Panc1 (cell line): Measurements from ENCODE around the gene PTK7. TPM values are rescaled to one million over a fixed set of nuclear protein-coding genes. Genes with fewer than 3 reads are reported as not detected.

Source experiments
- ATAC-seq: fragments of 200-7000 bp; cut with Tn5 transposase; 2 replicates; pipeline ENCODE4 v1.9.1; 2020; ENCODE audit warnings: mild to moderate bottlenecking, moderate library complexity
- BruUV-seq: library from RNA; stranded (reverse); fragments of 400-500 nt; replicated peaks from 2 replicates; lab custom pipeline; 2021; lab: Mats Ljungman, UMichigan
- CTCF ChIA-PET: fragments of 300-600 bp; sonication (Branson Sonifier 250); formaldehyde crosslinking; loops from one replicate; lab custom pipeline; 2022; ENCODE audit warnings: antibody characterized with exemption; lab: Charles Lee
- POLR2A ChIA-PET: fragments of 300-600 bp; sonication (Branson Sonifier 250); formaldehyde crosslinking; loops from one replicate; lab custom pipeline; 2022; ENCODE audit warnings: antibody characterized with exemption; lab: Charles Lee
- DNase-seq: peaks from one replicate; pipeline ENCODE4 v3.0.0-alpha.2; 2010; ENCODE audit warnings: low read depth, low spot score
- H3K27ac ChIP-seq: 2 replicates; pipeline ENCODE4 v1.5.1; 2011; ENCODE audit warnings: mild to moderate bottlenecking, low read length, inconsistent platforms
- H3K27me3 ChIP-seq: fragments of 200-500 bp; sonication (Bioruptor generic); 2 replicates; pipeline ENCODE4 v1.6.0; 2014; ENCODE audit warnings: low read length, inconsistent platforms; ENCODE audit not compliant: control insufficient read depth, insufficient read depth
- H3K36me3 ChIP-seq: fragments of 200-500 bp; sonication (Bioruptor generic); 2 replicates; pipeline ENCODE4 v1.5.1; 2014; ENCODE audit warnings: inconsistent platforms, mild to moderate bottlenecking, low read length, moderate library complexity; ENCODE audit not compliant: control insufficient read depth, insufficient read depth
- H3K4me1 ChIP-seq: 2 replicates; pipeline ENCODE4 v1.5.1; 2011; ENCODE audit warnings: inconsistent platforms, mild to moderate bottlenecking, low read length, moderate library complexity; ENCODE audit not compliant: control insufficient read depth, insufficient read depth
- H3K4me3 ChIP-seq, 2 experiments: 2 replicates each; pipeline ENCODE4 v1.5.1; 2011 to 2012; ENCODE audit warnings: low read depth in 2 of 2, low read length in 2 of 2, mild to moderate bottlenecking in 2 of 2, inconsistent platforms in 1 of 2, moderate library complexity in 1 of 2
- H3K9me3 ChIP-seq: fragments of 200-500 bp; sonication (Bioruptor generic); 2 replicates; pipeline ENCODE4 v1.5.1; 2014; ENCODE audit warnings: low read depth, mild to moderate bottlenecking, inconsistent platforms, low read length, moderate library complexity; ENCODE audit not compliant: control insufficient read depth, insufficient read depth
- POLR2AphosphoS5 ChIP-seq: IDR thresholded peaks from 2 replicates; pipeline ENCODE4 v1.6.1; 2012; ENCODE audit warnings: mild to moderate bottlenecking, low read depth, low read length, moderate library complexity
- SIN3A ChIP-seq: IDR thresholded peaks from 2 replicates; pipeline ENCODE4 v1.6.1; 2012; ENCODE audit warnings: low read depth, mild to moderate bottlenecking, low read length, moderate library complexity, borderline replicate concordance; ENCODE audit not compliant: insufficient read depth
- TCF7L2 ChIP-seq: IDR thresholded peaks from 2 replicates; pipeline ENCODE4 v1.6.1; 2011; ENCODE audit warnings: mild to moderate bottlenecking, low read depth, low read length, inconsistent platforms
- in situ Hi-C: cut with HindIII; loops from 2 replicates; pipeline ENCODE4 v1.10.0; 2016; ENCODE audit warnings: low sequenced_read_pairs, low pct_unique_long_range_greater_than_20kb
- intact Hi-C: fragments of 100-400 bp; cut with micrococcal nuclease; formaldehyde crosslinking; loops from one replicate; pipeline ENCODE4 v1.10.0; 2022; ENCODE audit not compliant: unreplicated experiment
- total RNA-seq: library from RNA; stranded (reverse); gene quantifications from one replicate; pipeline ENCODE4 v1.2.1, GENCODE V29; 2021; ENCODE audit not compliant: unreplicated experiment
- TF ChIP-seq, protein P1 (sequence below): fragments of 450-650 bp; IDR thresholded peaks from 2 replicates; pipeline ENCODE4 v1.5.1; 2017; ENCODE audit warnings: mild to moderate bottlenecking
- TF ChIP-seq, protein P2 (sequence below), 2 experiments: IDR thresholded peaks; 2 replicates each; pipeline ENCODE4 v1.6.1; 2011 to 2012; ENCODE audit warnings: low read depth in 2 of 2, control low read depth in 1 of 2, low read length in 1 of 2, mild to moderate bottlenecking in 1 of 2, moderate library complexity in 1 of 2; ENCODE audit not compliant: insufficient read depth in 1 of 2

PTK7 gene
- total RNA-seq, 1 experiment from 2014 or later, result 240 TPM

DNA sequence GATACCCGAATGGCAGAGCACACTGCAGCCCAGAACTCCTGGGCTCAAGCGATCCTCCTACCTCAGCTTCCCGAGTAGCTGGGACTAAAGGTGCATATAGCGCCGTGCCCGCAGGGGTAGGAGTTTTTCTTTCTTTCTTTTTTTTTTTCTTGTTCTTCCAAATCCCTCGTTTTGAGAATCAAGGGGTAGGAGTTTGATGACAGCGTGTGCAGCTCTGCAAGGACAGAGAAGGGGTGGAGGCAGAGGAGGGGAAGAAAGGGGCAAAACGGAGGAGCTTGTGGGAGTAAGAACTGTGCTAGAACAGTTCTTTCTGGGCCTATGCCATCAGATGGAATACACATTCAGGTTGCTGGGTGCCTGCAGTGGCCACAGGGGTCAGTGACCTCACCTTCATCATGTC is 39.4 kb upstream of the PTK7 start:
- Histone ChIP-seq H3K36me3 (no peaks in the 10 kb centered on the region; the same call in 1 of the 2 replicates), H3K27me3 (no peaks in the 10 kb centered on the region), H3K9me3 (no peaks in the 10 kb centered on the region), H3K4me3 (no peak overlapping the region), H3K27ac (no peak overlapping the region), H3K4me1 (peaks cover 3% of the 10 kb centered on the region; the same call in 1 of the 2 replicates)
- ChIA-PET CTCF (no interaction called here), POLR2A (no interaction called here)
- no TSS peak for BruUV-seq
- no peak for TF ChIP-seq POLR2AphosphoS5
- TF ChIP-seq, protein P1, sequence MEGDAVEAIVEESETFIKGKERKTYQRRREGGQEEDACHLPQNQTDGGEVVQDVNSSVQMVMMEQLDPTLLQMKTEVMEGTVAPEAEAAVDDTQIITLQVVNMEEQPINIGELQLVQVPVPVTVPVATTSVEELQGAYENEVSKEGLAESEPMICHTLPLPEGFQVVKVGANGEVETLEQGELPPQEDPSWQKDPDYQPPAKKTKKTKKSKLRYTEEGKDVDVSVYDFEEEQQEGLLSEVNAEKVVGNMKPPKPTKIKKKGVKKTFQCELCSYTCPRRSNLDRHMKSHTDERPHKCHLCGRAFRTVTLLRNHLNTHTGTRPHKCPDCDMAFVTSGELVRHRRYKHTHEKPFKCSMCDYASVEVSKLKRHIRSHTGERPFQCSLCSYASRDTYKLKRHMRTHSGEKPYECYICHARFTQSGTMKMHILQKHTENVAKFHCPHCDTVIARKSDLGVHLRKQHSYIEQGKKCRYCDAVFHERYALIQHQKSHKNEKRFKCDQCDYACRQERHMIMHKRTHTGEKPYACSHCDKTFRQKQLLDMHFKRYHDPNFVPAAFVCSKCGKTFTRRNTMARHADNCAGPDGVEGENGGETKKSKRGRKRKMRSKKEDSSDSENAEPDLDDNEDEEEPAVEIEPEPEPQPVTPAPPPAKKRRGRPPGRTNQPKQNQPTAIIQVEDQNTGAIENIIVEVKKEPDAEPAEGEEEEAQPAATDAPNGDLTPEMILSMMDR, result no peak
- TF ChIP-seq, protein P2, sequence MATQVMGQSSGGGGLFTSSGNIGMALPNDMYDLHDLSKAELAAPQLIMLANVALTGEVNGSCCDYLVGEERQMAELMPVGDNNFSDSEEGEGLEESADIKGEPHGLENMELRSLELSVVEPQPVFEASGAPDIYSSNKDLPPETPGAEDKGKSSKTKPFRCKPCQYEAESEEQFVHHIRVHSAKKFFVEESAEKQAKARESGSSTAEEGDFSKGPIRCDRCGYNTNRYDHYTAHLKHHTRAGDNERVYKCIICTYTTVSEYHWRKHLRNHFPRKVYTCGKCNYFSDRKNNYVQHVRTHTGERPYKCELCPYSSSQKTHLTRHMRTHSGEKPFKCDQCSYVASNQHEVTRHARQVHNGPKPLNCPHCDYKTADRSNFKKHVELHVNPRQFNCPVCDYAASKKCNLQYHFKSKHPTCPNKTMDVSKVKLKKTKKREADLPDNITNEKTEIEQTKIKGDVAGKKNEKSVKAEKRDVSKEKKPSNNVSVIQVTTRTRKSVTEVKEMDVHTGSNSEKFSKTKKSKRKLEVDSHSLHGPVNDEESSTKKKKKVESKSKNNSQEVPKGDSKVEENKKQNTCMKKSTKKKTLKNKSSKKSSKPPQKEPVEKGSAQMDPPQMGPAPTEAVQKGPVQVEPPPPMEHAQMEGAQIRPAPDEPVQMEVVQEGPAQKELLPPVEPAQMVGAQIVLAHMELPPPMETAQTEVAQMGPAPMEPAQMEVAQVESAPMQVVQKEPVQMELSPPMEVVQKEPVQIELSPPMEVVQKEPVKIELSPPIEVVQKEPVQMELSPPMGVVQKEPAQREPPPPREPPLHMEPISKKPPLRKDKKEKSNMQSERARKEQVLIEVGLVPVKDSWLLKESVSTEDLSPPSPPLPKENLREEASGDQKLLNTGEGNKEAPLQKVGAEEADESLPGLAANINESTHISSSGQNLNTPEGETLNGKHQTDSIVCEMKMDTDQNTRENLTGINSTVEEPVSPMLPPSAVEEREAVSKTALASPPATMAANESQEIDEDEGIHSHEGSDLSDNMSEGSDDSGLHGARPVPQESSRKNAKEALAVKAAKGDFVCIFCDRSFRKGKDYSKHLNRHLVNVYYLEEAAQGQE (IDR thresholded peaks at IDR 0.05; ENCODE audit: insufficient read depth in 1 of 2, low read depth in 2 of 2, low read length in 1 of 2), result no peak
- TF ChIP-seq TCF7L2, result no peak
- no peak for TF ChIP-seq SIN3A
- intact Hi-C loops, result no loop called here
- DNase-seq (no peak), ATAC-seq (no peak)
- in situ Hi-C loops, result no loop called here

DNA sequence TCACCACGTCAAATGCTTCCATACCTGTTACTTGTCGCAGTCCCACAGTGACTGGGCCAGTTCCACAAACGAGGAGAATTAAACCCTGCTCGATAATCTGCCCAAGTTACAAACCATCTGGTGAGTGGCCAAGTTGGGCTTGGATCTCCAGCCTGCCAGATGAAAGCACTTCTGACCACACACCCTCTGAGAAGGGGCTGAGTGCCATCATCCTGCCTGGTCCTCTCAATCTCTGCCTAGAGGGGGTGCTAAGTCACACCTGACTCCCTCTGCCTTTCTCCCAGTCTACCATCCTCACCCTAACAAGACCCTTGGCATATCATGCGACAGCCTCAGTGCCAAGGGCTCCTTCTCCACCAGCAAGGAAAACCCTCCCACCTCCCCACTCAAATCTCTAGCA is 38.9 kb upstream of the PTK7 start:
- Histone ChIP-seq H3K36me3 (no peaks in the 10 kb centered on the region; the same call in 1 of the 2 replicates), H3K4me1 (peaks cover 3% of the 10 kb centered on the region; the same call in 1 of the 2 replicates), H3K9me3 (no peaks in the 10 kb centered on the region), H3K27ac (no peak overlapping the region), H3K27me3 (no peaks in the 10 kb centered on the region), H3K4me3 (no peak overlapping the region)
- ChIA-PET CTCF (interaction anchor here (0.6 kb wide), 1 partner anchor 120 kb away, joined by 3 read pairs; no protein-coding TSS in a partner anchor), POLR2A (interaction anchor here (0.7 kb wide), 1 partner anchor 50 kb away, joined by 3 read pairs; no protein-coding TSS in a partner anchor)
- no peak for DNase-seq
- intact Hi-C loops (no loop called here), in situ Hi-C loops (no loop called here)
- no TSS peak for BruUV-seq
- TF ChIP-seq POLR2AphosphoS5 (no peak), SIN3A (no peak), TCF7L2 (no peak)
- TF ChIP-seq, protein P1, result no peak
- ATAC-seq, result no peak
